ENCODE measurements around the gene CDKN1C. TPM values are rescaled to one million over a fixed set of nuclear protein-coding genes. Genes with fewer than 3 reads are reported as not detected.

The CDKN1C gene
- polyA plus RNA-seq, 1 experiment, result 2.1 TPM

DNA sequence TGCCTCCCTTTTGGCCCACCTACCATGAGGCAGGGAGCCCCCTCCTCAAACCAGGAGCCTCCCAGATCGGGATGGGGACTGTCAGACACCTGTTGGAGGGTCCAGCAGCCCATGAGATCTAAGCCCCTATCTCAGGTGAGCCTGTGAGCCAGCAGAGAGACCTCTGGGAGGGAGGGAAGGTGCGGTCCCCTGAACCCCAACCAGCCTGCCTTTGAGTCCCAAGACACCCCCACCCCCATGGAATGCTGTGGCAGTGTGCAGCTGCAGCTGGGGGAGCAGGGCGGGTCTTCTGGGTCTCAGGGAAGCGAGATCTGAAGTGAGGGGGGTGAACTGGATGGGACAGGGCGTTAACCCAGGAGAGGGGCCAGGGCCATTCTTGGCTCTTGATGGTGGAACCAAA is 1.4 kb upstream of the CDKN1C start:
- Histone ChIP-seq H3K4me3 (ENCODE audit: low read depth, low read length) (no peak overlapping the region), H3K36me3 (ENCODE audit: control insufficient read depth, insufficient read depth, low read length) (no peaks in the 10 kb centered on the region), H3K27me3 (ENCODE audit: control insufficient read depth, insufficient read depth, low read length) (no peaks in the 10 kb centered on the region; the same call in 1 of the 2 replicates)
- ChIA-PET CTCF (interaction anchor here (0.9 to 20.3 kb wide), 12 partner anchors 9 to 486 kb away, joined by 3 to 772 read pairs (median 4); partner anchors contain the start of gene TSSC4), POLR2A (no interaction called here)
- TF ChIP-seq, protein P1, sequence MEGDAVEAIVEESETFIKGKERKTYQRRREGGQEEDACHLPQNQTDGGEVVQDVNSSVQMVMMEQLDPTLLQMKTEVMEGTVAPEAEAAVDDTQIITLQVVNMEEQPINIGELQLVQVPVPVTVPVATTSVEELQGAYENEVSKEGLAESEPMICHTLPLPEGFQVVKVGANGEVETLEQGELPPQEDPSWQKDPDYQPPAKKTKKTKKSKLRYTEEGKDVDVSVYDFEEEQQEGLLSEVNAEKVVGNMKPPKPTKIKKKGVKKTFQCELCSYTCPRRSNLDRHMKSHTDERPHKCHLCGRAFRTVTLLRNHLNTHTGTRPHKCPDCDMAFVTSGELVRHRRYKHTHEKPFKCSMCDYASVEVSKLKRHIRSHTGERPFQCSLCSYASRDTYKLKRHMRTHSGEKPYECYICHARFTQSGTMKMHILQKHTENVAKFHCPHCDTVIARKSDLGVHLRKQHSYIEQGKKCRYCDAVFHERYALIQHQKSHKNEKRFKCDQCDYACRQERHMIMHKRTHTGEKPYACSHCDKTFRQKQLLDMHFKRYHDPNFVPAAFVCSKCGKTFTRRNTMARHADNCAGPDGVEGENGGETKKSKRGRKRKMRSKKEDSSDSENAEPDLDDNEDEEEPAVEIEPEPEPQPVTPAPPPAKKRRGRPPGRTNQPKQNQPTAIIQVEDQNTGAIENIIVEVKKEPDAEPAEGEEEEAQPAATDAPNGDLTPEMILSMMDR (IDR thresholded peaks at IDR 0.05; ENCODE audit: insufficient read depth, low read depth, low read length), result no peak
- DNase-seq (ENCODE audit: low read depth), result no peak

DNA sequence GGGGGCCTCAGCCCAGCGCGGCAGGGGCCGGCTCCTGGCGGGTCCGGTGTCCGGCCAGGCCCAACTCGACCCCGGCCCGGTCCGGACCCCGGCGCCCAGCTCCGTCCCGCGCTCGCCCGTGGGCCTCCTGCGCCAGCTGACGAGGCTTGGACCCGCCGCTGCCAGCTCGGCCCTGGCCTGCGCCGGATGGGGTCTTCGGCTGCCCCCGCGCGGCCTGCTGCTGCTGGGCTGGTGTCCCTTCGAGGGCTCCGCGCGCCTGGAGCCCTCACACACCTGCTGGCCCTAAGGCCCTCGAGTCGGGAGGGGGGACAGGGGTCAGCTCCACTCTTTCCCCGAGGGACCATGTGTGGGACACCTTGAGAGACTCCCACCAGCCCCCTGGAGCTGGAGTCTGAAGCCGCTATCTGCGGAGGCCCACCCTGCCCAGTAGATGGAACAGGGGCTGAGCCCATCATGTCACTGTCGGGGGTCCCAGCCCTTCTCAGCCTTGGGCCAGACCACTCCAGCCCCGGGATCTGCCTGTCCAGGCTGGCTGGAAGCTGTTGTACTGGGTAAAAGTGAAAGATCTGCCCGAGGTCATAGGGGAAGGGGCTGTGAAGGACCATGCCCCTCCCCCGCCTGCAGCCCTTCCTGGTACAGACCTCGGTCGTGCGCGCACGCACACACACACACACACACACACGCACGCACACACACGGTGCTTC is 768 bp upstream of the CDKN1C start:
- CTCF ChIA-PET, result interaction anchor here (1.0 to 20.3 kb wide), 3 partner anchors 163 to 486 kb away, joined by 3 to 772 read pairs (median 4); partner anchors contain the start of gene TSSC4
- no peak for DNase-seq (ENCODE audit: low read depth)
- H3K4me3 ChIP-seq (ENCODE audit: low read depth, low read length), result peak overlapping the region; percentile 11; the same call in 1 of the 2 replicates

DNA sequence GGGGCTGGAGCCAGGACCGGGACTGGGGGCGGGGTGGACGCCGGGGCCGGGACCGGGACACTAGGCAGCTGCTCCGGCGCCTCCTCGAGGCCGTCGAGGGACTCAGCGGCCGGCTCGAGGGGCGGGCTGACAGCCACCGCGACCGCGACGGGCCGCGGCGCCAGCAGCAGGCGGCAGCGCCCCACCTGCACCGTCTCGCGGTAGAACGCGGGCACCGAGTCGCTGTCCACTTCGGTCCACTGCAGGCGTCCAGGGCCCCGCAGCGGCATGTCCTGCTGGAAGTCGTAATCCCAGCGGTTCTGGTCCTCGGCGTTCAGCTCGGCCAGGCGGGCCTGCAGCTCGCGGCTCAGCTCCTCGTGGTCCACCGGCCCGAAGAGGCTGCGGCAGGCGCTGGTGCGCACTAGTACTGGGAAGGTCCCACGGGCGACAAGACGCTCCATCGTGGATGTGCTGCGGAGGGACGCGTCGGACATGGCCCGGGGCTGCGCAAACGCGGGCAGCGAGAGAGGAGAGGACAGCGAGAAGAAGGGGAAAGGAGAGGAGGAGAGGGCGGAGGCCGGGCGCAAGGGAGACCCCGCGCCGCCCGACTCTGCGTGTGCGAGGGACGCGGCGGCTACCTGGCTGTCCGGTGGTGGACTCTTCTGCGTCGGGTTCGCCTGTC is 428 bp downstream of the CDKN1C start:
- H3K27me3 ChIP-seq (ENCODE audit: control insufficient read depth, insufficient read depth, low read length), result peaks cover 1% of the 10 kb centered on the region; the same call in 1 of the 2 replicates
- ChIA-PET CTCF (interaction anchor here (1.0 to 20.3 kb wide), 3 partner anchors 60 to 352 kb away, joined by 3 to 772 read pairs (median 4); no protein-coding TSS in a partner anchor), POLR2A (no interaction called here)
- peak overlapping the region; percentile 60 for H3K4me3 ChIP-seq (ENCODE audit: low read depth, low read length)
- H3K36me3 ChIP-seq (ENCODE audit: control insufficient read depth, insufficient read depth, low read length), result no peaks in the 10 kb centered on the region
- TF ChIP-seq, protein P1 (IDR thresholded peaks at IDR 0.05; ENCODE audit: insufficient read depth, low read depth, low read length), result peak; percentile 20; the same call in 1 of the 2 replicates
- DNase-seq (ENCODE audit: low read depth), result no peak

More for the DNA sequence above, 768 bp upstream of the CDKN1C start:
- TF ChIP-seq, protein P1 (IDR thresholded peaks at IDR 0.05; ENCODE audit: insufficient read depth, low read depth, low read length), result peak; percentile 12; the same call in 1 of the 2 replicates
- no peaks in the 10 kb centered on the region; the same call in 1 of the 2 replicates for H3K27me3 ChIP-seq (ENCODE audit: control insufficient read depth, insufficient read depth, low read length)
- POLR2A ChIA-PET, result no interaction called here
- H3K36me3 ChIP-seq (ENCODE audit: control insufficient read depth, insufficient read depth, low read length), result no peaks in the 10 kb centered on the region

DNA sequence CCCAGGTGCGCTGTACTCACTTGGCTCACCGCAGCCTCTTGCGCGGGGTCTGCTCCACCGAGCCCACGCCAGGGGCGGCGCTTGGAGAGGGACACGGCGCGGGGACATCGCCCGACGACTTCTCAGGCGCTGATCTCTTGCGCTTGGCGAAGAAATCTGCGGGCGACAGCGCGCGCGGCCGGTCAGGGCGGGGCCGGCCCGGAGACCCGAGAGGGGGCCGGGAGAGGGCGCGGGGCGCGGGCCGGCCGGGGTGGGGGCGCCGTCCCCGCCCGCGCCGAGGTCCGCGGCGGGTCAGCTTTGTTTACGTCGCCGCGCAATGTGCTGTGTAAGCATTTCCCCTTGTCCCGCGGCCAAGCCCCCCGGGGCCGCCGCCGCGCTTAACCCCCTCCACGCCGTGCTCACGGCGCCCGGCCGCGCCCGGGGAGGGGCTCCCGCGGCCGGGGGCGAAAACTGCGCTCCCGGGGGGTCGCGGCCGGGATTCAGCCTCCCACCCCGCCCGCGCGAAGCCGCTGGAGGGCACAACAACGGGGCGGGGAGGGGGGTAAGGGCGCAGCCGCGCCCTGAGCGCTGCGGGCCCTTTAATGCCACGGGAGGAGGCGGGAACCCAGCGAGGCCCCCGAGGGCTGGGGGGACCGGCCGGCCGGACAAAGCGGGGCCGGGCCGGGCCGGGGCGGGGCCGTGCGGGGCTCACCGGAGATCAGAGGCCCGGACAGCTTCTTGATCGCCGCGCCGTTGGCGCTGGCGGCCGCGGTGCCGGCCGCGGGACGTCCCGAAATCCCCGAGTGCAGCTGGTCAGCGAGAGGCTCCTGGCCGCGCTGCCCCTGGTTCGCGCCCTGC is 1.4 kb downstream of the CDKN1C start:
- TF ChIP-seq, protein P1 (IDR thresholded peaks at IDR 0.05; ENCODE audit: insufficient read depth, low read depth, low read length), result no peak
- CTCF ChIA-PET, result interaction anchor here (1.2 to 20.3 kb wide), 3 partner anchors 10 to 351 kb away, joined by 3 to 772 read pairs (median 3); no protein-coding TSS in a partner anchor
- Histone ChIP-seq H3K4me3 (ENCODE audit: low read depth, low read length) (peak overlapping the region; percentile 60), H3K27me3 (ENCODE audit: control insufficient read depth, insufficient read depth, low read length) (peaks cover 1% of the 10 kb centered on the region; the same call in 1 of the 2 replicates), H3K36me3 (ENCODE audit: control insufficient read depth, insufficient read depth, low read length) (no peaks in the 10 kb centered on the region)
- POLR2A ChIA-PET, result no interaction called here
- no peak for DNase-seq (ENCODE audit: low read depth)
